Astrocyte (in vitro differentiated cells and primary cell): ENCODE results near the gene PTPRE. TPM values are rescaled to one million over a fixed set of nuclear protein-coding genes. Genes with fewer than 3 reads are reported as not detected.

Experiments used
- DNase-seq: peaks from one replicate; pipeline ENCODE4 v3.0.0-alpha.2; 2010; ENCODE audit warnings: low read depth
- FAIRE-seq: peaks from 2 replicates; lab custom pipeline; 2011; peaks lifted over from hg19 to GRCh38; lab: Jason Lieb, UNC
- H2AFZ ChIP-seq: 2 replicates; pipeline ENCODE4 v1.6.0; 2012; ENCODE audit warnings: low read depth, low read length, inconsistent platforms
- H3K27ac ChIP-seq: 2 replicates; pipeline ENCODE4 v1.5.1; 2011; ENCODE audit warnings: low read depth, low read length, inconsistent platforms
- H3K27me3 ChIP-seq: 2 replicates; pipeline ENCODE4 v1.6.0; 2011; ENCODE audit warnings: low read length, inconsistent platforms; ENCODE audit not compliant: insufficient read depth
- H3K36me3 ChIP-seq: 2 replicates; pipeline ENCODE4 v1.5.1; 2011; ENCODE audit warnings: low read length, inconsistent platforms; ENCODE audit not compliant: insufficient read depth
- H3K4me1 ChIP-seq: 2 replicates; pipeline ENCODE4 v1.5.1; 2011; ENCODE audit warnings: low read length, inconsistent platforms; ENCODE audit not compliant: insufficient read depth
- H3K4me2 ChIP-seq: 2 replicates; pipeline ENCODE4 v1.6.0; 2012; ENCODE audit warnings: low read length, inconsistent platforms
- H3K4me3 ChIP-seq: 2 replicates; pipeline ENCODE4 v1.5.1; 2011; ENCODE audit warnings: low read depth, mild to moderate bottlenecking, low read length, inconsistent platforms; ENCODE audit not compliant: insufficient read depth
- H3K79me2 ChIP-seq: 2 replicates; pipeline ENCODE4 v1.6.0; 2012; ENCODE audit warnings: mild to moderate bottlenecking, low read length, inconsistent platforms; ENCODE audit not compliant: insufficient read depth
- H3K9ac ChIP-seq: 2 replicates; pipeline ENCODE4 v1.6.0; 2012; ENCODE audit warnings: mild to moderate bottlenecking, low read length, inconsistent platforms
- H3K9me3 ChIP-seq: 2 replicates; pipeline ENCODE4 v1.5.1; 2012; ENCODE audit warnings: low read depth, mild to moderate bottlenecking, low read length, inconsistent platforms; ENCODE audit not compliant: insufficient read depth
- H4K20me1 ChIP-seq: 2 replicates; pipeline ENCODE4 v1.6.0; 2012; ENCODE audit warnings: low read length, inconsistent platforms; ENCODE audit not compliant: insufficient read depth
- H3K27ac Mint-ChIP-seq: one replicate; pipeline ENCODE4 v1.8.0; 2021; ENCODE audit warnings: mild to moderate bottlenecking, mixed read lengths; ENCODE audit not compliant: unreplicated experiment
- H3K27me3 Mint-ChIP-seq: one replicate; pipeline ENCODE4 v1.8.0; 2021; ENCODE audit warnings: low read depth, mixed read lengths; ENCODE audit not compliant: unreplicated experiment
- H3K36me3 Mint-ChIP-seq: one replicate; pipeline ENCODE4 v1.8.0; 2021; ENCODE audit warnings: low read depth, mixed read lengths; ENCODE audit not compliant: unreplicated experiment
- H3K4me1 Mint-ChIP-seq: one replicate; pipeline ENCODE4 v1.8.0; 2021; ENCODE audit warnings: low read depth, mixed read lengths; ENCODE audit not compliant: unreplicated experiment
- H3K4me3 Mint-ChIP-seq: one replicate; pipeline ENCODE4 v1.8.0; 2021; ENCODE audit warnings: mild to moderate bottlenecking, moderate library complexity, mixed read lengths; ENCODE audit not compliant: unreplicated experiment
- H3K9me3 Mint-ChIP-seq: one replicate; pipeline ENCODE4 v1.8.0; 2021; ENCODE audit warnings: mild to moderate bottlenecking, mixed read lengths; ENCODE audit not compliant: unreplicated experiment
- EZH2 ChIP-seq: IDR thresholded peaks from 2 replicates; pipeline ENCODE4 v1.6.1; 2012; ENCODE audit warnings: mild to moderate bottlenecking, low read length, inconsistent platforms; ENCODE audit not compliant: insufficient read depth
- total RNA-seq: library from RNA; stranded (reverse); gene quantifications from 2 replicates; pipeline ENCODE4 v1.2.1, GENCODE V29; 2021
- TF ChIP-seq, protein P1 (sequence below): IDR thresholded peaks from 2 replicates; pipeline ENCODE4 v1.5.1; 2011; ENCODE audit warnings: low read depth, mild to moderate bottlenecking, inconsistent platforms, low read length, moderate library complexity; ENCODE audit not compliant: insufficient read depth

Gene PTPRE
- total RNA-seq, 1 donor from 2014 or later = 14.1 TPM

DNA sequence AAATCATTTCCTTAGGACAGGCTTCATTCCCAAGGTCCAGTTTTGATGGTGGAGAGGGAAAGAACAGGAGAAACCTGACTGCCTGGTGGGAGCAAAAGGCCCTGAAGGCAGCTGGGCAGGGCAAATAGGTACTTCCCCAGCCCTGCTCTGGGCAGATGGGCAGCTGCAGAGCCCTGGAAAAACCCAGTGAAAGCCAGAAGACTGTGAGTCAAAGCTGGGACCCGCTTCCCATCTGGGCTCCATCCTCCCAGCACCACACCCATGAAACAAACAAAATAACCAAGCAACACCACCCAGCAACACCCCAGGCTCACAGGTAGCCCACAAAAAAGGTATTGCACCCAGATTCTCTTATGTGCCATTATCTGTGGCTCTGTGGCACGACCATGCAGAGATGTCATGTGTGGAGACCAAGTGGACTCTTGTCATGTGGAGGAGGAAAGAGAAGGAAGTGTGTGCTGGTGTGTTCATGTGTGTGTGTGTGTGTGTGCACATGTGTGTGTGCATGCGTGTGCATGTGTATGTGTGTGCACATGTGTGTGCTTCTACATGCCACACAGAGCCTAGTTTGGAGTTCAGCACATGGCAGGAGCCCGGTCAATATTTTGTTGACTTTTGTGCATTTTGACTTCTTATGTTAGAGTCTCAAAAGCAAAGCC lies 24.0 kb upstream of the PTPRE start:
- no peaks in the 10 kb centered on the region for H4K20me1 ChIP-seq
- H3K79me2 ChIP-seq = no peaks in the 10 kb centered on the region
- Mint-ChIP-seq H3K4me1 (no peaks in the 10 kb centered on the region), H3K27ac (no peak overlapping the region), H3K4me3 (no peak overlapping the region), H3K36me3 (no peaks in the 10 kb centered on the region), H3K27me3 (peaks cover 23% of the 10 kb centered on the region), H3K9me3 (no peaks in the 10 kb centered on the region)
- no peaks in the 10 kb centered on the region for H3K9me3 ChIP-seq
- H3K9ac ChIP-seq = no peak overlapping the region
- H3K4me2 ChIP-seq = no peak overlapping the region
- DNase-seq (no peak), FAIRE-seq (no peak)
- no peak overlapping the region for H3K27ac ChIP-seq
- H3K4me1 ChIP-seq = no peaks in the 10 kb centered on the region
- no peak overlapping the region for H2AFZ ChIP-seq
- H3K27me3 ChIP-seq = peaks cover 7% of the 10 kb centered on the region
- no peak for TF ChIP-seq EZH2
- TF ChIP-seq, protein P1, sequence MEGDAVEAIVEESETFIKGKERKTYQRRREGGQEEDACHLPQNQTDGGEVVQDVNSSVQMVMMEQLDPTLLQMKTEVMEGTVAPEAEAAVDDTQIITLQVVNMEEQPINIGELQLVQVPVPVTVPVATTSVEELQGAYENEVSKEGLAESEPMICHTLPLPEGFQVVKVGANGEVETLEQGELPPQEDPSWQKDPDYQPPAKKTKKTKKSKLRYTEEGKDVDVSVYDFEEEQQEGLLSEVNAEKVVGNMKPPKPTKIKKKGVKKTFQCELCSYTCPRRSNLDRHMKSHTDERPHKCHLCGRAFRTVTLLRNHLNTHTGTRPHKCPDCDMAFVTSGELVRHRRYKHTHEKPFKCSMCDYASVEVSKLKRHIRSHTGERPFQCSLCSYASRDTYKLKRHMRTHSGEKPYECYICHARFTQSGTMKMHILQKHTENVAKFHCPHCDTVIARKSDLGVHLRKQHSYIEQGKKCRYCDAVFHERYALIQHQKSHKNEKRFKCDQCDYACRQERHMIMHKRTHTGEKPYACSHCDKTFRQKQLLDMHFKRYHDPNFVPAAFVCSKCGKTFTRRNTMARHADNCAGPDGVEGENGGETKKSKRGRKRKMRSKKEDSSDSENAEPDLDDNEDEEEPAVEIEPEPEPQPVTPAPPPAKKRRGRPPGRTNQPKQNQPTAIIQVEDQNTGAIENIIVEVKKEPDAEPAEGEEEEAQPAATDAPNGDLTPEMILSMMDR = no peak
- H3K36me3 ChIP-seq = no peaks in the 10 kb centered on the region
- H3K4me3 ChIP-seq = no peak overlapping the region

DNA sequence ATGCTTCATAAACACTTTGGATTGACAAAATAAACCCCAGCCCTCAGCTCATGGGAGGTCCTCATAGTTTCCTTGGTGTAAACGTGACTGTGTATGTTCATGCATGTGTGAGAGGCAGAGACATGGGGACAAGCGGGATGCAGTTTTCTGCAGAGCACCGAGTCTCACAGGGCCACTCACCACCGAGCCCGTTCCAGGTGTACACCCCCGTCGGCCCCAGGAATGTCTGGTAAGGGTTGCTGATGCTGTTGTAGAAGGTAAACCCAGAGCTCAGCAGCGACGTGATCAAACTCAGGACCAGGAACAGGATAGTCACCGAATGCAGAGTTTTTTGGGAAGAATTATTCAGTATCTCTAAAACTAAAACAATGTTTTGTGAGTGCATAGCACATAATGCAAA lies 23.4 kb upstream of the PTPRE start:
- no peaks in the 10 kb centered on the region for H3K79me2 ChIP-seq

More for the DNA sequence above, 23.4 kb upstream of the PTPRE start:
- no peak for DNase-seq
- Histone ChIP-seq H4K20me1 (no peaks in the 10 kb centered on the region), H3K36me3 (no peaks in the 10 kb centered on the region), H3K4me1 (no peaks in the 10 kb centered on the region), H3K27ac (no peak overlapping the region), H3K9ac (no peak overlapping the region), H3K4me3 (no peak overlapping the region), H2AFZ (no peak overlapping the region), H3K27me3 (peaks cover 7% of the 10 kb centered on the region), H3K4me2 (no peak overlapping the region), H3K9me3 (no peaks in the 10 kb centered on the region)
- peaks cover 21% of the 10 kb centered on the region for H3K27me3 Mint-ChIP-seq
- H3K36me3 Mint-ChIP-seq = no peaks in the 10 kb centered on the region
- H3K9me3 Mint-ChIP-seq = no peaks in the 10 kb centered on the region
- no peak overlapping the region for H3K27ac Mint-ChIP-seq
- no peak overlapping the region for H3K4me3 Mint-ChIP-seq
- H3K4me1 Mint-ChIP-seq = peaks cover 3% of the 10 kb centered on the region
- FAIRE-seq = no peak
- TF ChIP-seq EZH2 = no peak
- TF ChIP-seq, protein P1 = no peak
